Panc1 (cell line): ENCODE measurements around the gene COLEC11. TPM values are rescaled to one million over a fixed set of nuclear protein-coding genes. Genes with fewer than 3 reads are reported as not detected.

Experiments used
- ATAC-seq: fragments of 200-7000 bp; cut with Tn5 transposase; 2 replicates; pipeline ENCODE4 v1.9.1; 2020; ENCODE audit warnings: mild to moderate bottlenecking, moderate library complexity
- BruUV-seq: library from RNA; stranded (reverse); fragments of 400-500 nt; replicated peaks from 2 replicates; lab custom pipeline; 2021; lab: Mats Ljungman, UMichigan
- CTCF ChIA-PET: fragments of 300-600 bp; sonication (Branson Sonifier 250); formaldehyde crosslinking; loops from one replicate; lab custom pipeline; 2022; ENCODE audit warnings: antibody characterized with exemption; lab: Charles Lee
- POLR2A ChIA-PET: fragments of 300-600 bp; sonication (Branson Sonifier 250); formaldehyde crosslinking; loops from one replicate; lab custom pipeline; 2022; ENCODE audit warnings: antibody characterized with exemption; lab: Charles Lee
- DNase-seq: peaks from one replicate; pipeline ENCODE4 v3.0.0-alpha.2; 2010; ENCODE audit warnings: low read depth, low spot score
- H3K27ac ChIP-seq: 2 replicates; pipeline ENCODE4 v1.5.1; 2011; ENCODE audit warnings: mild to moderate bottlenecking, low read length, inconsistent platforms
- H3K27me3 ChIP-seq: fragments of 200-500 bp; sonication (Bioruptor generic); 2 replicates; pipeline ENCODE4 v1.6.0; 2014; ENCODE audit warnings: low read length, inconsistent platforms; ENCODE audit not compliant: control insufficient read depth, insufficient read depth
- H3K36me3 ChIP-seq: fragments of 200-500 bp; sonication (Bioruptor generic); 2 replicates; pipeline ENCODE4 v1.5.1; 2014; ENCODE audit warnings: inconsistent platforms, mild to moderate bottlenecking, low read length, moderate library complexity; ENCODE audit not compliant: control insufficient read depth, insufficient read depth
- H3K4me1 ChIP-seq: 2 replicates; pipeline ENCODE4 v1.5.1; 2011; ENCODE audit warnings: inconsistent platforms, mild to moderate bottlenecking, low read length, moderate library complexity; ENCODE audit not compliant: control insufficient read depth, insufficient read depth
- H3K4me3 ChIP-seq, 2 experiments: 2 replicates each; pipeline ENCODE4 v1.5.1; 2011 to 2012; ENCODE audit warnings: low read depth in 2 of 2, low read length in 2 of 2, mild to moderate bottlenecking in 2 of 2, inconsistent platforms in 1 of 2, moderate library complexity in 1 of 2
- H3K9me3 ChIP-seq: fragments of 200-500 bp; sonication (Bioruptor generic); 2 replicates; pipeline ENCODE4 v1.5.1; 2014; ENCODE audit warnings: low read depth, mild to moderate bottlenecking, inconsistent platforms, low read length, moderate library complexity; ENCODE audit not compliant: control insufficient read depth, insufficient read depth
- POLR2AphosphoS5 ChIP-seq: IDR thresholded peaks from 2 replicates; pipeline ENCODE4 v1.6.1; 2012; ENCODE audit warnings: mild to moderate bottlenecking, low read depth, low read length, moderate library complexity
- SIN3A ChIP-seq: IDR thresholded peaks from 2 replicates; pipeline ENCODE4 v1.6.1; 2012; ENCODE audit warnings: low read depth, mild to moderate bottlenecking, low read length, moderate library complexity, borderline replicate concordance; ENCODE audit not compliant: insufficient read depth
- TCF7L2 ChIP-seq: IDR thresholded peaks from 2 replicates; pipeline ENCODE4 v1.6.1; 2011; ENCODE audit warnings: mild to moderate bottlenecking, low read depth, low read length, inconsistent platforms
- in situ Hi-C: cut with HindIII; loops from 2 replicates; pipeline ENCODE4 v1.10.0; 2016; ENCODE audit warnings: low sequenced_read_pairs, low pct_unique_long_range_greater_than_20kb
- intact Hi-C: fragments of 100-400 bp; cut with micrococcal nuclease; formaldehyde crosslinking; loops from one replicate; pipeline ENCODE4 v1.10.0; 2022; ENCODE audit not compliant: unreplicated experiment
- total RNA-seq: library from RNA; stranded (reverse); gene quantifications from one replicate; pipeline ENCODE4 v1.2.1, GENCODE V29; 2021; ENCODE audit not compliant: unreplicated experiment
- TF ChIP-seq, protein P1 (sequence below): fragments of 450-650 bp; IDR thresholded peaks from 2 replicates; pipeline ENCODE4 v1.5.1; 2017; ENCODE audit warnings: mild to moderate bottlenecking
- TF ChIP-seq, protein P2 (sequence below), 2 experiments: IDR thresholded peaks; 2 replicates each; pipeline ENCODE4 v1.6.1; 2011 to 2012; ENCODE audit warnings: low read depth in 2 of 2, control low read depth in 1 of 2, low read length in 1 of 2, mild to moderate bottlenecking in 1 of 2, moderate library complexity in 1 of 2; ENCODE audit not compliant: insufficient read depth in 1 of 2

Gene COLEC11
- total RNA-seq, 1 experiment from 2014 or later: 0.31 TPM

DNA sequence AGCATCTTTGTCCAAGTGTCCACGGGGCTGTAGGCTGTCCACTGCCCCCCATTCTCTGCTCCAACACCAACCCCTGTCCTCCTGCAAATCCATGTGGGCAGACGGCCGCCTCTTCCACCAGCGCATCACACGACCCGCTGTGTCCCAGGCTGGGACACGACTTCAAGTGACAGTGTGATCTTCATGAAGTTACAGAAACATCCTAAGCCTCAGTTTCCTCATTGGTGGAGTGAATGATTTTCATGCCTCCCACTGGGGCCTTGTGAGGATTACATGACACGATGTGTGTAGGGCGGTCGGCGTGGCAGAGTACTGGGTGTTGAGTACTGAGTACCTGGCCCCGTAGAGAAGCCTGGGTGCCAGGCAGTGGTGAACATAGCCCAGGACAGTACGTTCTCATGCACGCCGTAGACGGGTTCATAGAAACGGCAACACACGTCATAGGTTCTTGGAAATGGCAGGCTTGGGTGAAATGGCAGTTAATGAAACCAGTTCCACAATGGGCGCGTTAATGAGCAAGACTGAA, 53.8 kb downstream of the COLEC11 start (continued):
- no peak for TF ChIP-seq POLR2AphosphoS5

DNA sequence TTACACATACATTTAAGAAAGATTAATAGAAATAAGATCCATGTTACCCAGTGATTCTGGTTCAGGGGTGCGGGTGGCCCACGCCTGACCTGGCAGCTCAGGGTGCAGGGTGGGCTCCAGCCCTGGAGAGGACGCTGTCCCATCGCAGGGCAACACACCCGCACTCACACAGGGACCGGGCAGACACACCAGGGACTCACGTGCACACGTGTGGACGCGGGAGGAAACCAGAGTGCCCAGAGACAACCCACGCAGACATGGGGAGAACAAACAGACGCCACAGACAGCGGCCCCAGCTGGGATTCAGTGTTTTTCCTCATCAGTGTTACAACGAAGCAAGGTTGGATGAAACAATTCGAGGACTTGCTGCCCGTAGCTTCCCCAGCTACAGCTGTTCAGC, 54.7 kb downstream of the COLEC11 start:
- in situ Hi-C loops (no loop called here), intact Hi-C loops (no loop called here)
- no peak overlapping the region for H3K27ac ChIP-seq
- H3K9me3 ChIP-seq: no peaks in the 10 kb centered on the region
- ChIA-PET POLR2A (no interaction called here), CTCF (interaction anchor here (0.6 kb wide), 1 partner anchor 20 kb away, joined by 3 read pairs; no protein-coding TSS in a partner anchor)
- H3K4me1 ChIP-seq: peaks cover 4% of the 10 kb centered on the region
- BruUV-seq: no TSS peak
- no peak for ATAC-seq
- no peak for TF ChIP-seq SIN3A
- TF ChIP-seq, protein P1, sequence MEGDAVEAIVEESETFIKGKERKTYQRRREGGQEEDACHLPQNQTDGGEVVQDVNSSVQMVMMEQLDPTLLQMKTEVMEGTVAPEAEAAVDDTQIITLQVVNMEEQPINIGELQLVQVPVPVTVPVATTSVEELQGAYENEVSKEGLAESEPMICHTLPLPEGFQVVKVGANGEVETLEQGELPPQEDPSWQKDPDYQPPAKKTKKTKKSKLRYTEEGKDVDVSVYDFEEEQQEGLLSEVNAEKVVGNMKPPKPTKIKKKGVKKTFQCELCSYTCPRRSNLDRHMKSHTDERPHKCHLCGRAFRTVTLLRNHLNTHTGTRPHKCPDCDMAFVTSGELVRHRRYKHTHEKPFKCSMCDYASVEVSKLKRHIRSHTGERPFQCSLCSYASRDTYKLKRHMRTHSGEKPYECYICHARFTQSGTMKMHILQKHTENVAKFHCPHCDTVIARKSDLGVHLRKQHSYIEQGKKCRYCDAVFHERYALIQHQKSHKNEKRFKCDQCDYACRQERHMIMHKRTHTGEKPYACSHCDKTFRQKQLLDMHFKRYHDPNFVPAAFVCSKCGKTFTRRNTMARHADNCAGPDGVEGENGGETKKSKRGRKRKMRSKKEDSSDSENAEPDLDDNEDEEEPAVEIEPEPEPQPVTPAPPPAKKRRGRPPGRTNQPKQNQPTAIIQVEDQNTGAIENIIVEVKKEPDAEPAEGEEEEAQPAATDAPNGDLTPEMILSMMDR: no peak
- TF ChIP-seq TCF7L2: no peak
- TF ChIP-seq POLR2AphosphoS5: no peak
- TF ChIP-seq, protein P2, sequence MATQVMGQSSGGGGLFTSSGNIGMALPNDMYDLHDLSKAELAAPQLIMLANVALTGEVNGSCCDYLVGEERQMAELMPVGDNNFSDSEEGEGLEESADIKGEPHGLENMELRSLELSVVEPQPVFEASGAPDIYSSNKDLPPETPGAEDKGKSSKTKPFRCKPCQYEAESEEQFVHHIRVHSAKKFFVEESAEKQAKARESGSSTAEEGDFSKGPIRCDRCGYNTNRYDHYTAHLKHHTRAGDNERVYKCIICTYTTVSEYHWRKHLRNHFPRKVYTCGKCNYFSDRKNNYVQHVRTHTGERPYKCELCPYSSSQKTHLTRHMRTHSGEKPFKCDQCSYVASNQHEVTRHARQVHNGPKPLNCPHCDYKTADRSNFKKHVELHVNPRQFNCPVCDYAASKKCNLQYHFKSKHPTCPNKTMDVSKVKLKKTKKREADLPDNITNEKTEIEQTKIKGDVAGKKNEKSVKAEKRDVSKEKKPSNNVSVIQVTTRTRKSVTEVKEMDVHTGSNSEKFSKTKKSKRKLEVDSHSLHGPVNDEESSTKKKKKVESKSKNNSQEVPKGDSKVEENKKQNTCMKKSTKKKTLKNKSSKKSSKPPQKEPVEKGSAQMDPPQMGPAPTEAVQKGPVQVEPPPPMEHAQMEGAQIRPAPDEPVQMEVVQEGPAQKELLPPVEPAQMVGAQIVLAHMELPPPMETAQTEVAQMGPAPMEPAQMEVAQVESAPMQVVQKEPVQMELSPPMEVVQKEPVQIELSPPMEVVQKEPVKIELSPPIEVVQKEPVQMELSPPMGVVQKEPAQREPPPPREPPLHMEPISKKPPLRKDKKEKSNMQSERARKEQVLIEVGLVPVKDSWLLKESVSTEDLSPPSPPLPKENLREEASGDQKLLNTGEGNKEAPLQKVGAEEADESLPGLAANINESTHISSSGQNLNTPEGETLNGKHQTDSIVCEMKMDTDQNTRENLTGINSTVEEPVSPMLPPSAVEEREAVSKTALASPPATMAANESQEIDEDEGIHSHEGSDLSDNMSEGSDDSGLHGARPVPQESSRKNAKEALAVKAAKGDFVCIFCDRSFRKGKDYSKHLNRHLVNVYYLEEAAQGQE (IDR thresholded peaks at IDR 0.05; ENCODE audit: insufficient read depth in 1 of 2, low read depth in 2 of 2, low read length in 1 of 2): no peak
- no peak overlapping the region for H3K4me3 ChIP-seq
- no peaks in the 10 kb centered on the region for H3K27me3 ChIP-seq
- H3K36me3 ChIP-seq: no peaks in the 10 kb centered on the region
- no peak for DNase-seq

DNA sequence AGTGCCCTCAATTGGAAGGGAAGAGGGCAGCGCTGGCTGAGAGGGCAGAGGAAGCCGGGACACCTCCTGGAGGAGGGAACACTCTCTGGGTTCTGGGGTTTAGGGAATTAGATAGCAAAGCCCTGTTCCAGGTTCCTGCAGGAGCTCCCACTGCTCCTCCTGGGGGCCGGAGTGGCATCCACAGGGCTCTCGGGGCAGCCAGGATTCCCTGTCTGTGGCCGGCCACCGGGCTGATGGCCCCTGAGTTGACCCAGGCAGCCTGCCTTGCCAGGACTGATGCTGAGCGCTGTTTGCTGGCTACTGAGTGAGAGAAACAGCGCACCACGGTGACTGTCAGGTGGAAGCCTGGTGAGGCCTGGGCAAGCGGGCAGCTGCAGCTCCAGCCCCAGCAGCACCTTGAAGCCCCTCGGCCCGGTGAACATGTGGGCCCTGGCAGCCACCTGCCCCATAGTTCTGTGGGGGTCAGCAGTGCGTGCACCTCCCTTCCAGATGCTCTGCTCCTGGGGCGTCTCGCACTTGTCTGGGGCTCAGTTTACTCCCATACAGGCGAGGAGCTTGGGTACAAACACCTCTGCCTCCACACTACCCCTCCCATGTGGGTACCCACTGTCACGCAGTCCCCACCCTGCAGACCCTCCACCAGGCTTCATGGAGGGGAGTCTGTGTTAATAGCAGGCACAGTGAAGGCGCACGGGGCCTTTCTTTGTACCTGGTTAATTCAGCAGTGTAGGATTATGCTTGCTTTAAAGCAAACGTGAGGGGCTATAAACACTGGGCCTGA, 55.4 kb downstream of the COLEC11 start:
- in situ Hi-C loops: no loop called here
- no peaks in the 10 kb centered on the region for H3K36me3 ChIP-seq
- ChIA-PET CTCF (no interaction called here), POLR2A (no interaction called here)
- intact Hi-C loops: loop anchor here (2.0 to 5.0 kb wide), 2 partner anchors 73 to 114 kb away; partner anchors contain the start of gene RPS7
- no peaks in the 10 kb centered on the region for H3K27me3 ChIP-seq
- H3K27ac ChIP-seq: no peak overlapping the region
- no peaks in the 10 kb centered on the region for H3K9me3 ChIP-seq
- peaks cover 4% of the 10 kb centered on the region for H3K4me1 ChIP-seq
- DNase-seq (no peak), ATAC-seq (peak; percentile 62)
- TF ChIP-seq, protein P2 (IDR thresholded peaks at IDR 0.05; ENCODE audit: insufficient read depth in 1 of 2, low read depth in 2 of 2, low read length in 1 of 2): no peak
- TF ChIP-seq TCF7L2 (no peak), SIN3A (no peak), POLR2AphosphoS5 (no peak)
- TF ChIP-seq, protein P1: no peak
- BruUV-seq: no TSS peak
- H3K4me3 ChIP-seq: peak overlapping the region in 1 of 2 experiments; percentile 15; a peak in 1 of 4 replicates
